Posterior cingulate gyrus (tissue), 11 donors: Measurements from ENCODE around the gene RNU1-1.
"Not testable (repeated sequence)": the region's sequence is repeated elsewhere in the genome, so short reads cannot be mapped to it uniquely, and the experiment has no call there.

Experiments used
- DNase-seq, 10 donors: peaks; one replicate each; pipeline versions ENCODE4 v3.0.0 to v3.0.0-alpha.2; 2020 to 2021; ENCODE audit warnings: mixed read lengths in 3 of 10
- intact Hi-C: fragments of 100-400 bp; cut with DNase I; formaldehyde crosslinking; loops from one replicate; pipeline ENCODE4 v1.15.1; 2023

The RNU1-1 gene

GRCh38 chr1:16498573-16499413, 15.3 kb downstream of the RNU1-1 start:
- intact Hi-C loops, result no loop called here
- peak; percentile 75 to 98 (median 87) for DNase-seq

GRCh38 chr1:16498047-16498446, 16.0 kb downstream of the RNU1-1 start:
- peak in 1 of 10 donors; percentile 80 for DNase-seq
- intact Hi-C loops, result not testable (repeated sequence)

- intact Hi-C loops, result not testable (repeated sequence)
- peak in 1 of 10 donors; percentile 24 for DNase-seq
Observed at GRCh38 chr1:16497474-16497904, 16.6 kb downstream of the RNU1-1 start.

- DNase-seq, result peak in 1 of 10 donors; percentile 40
- intact Hi-C loops, result not testable (repeated sequence)
Observed at GRCh38 chr1:16493731-16494130, 20.4 kb downstream of the RNU1-1 start.

GRCh38 chr1:16492937-16493336, 21.1 kb downstream of the RNU1-1 start:
- peak in 1 of 10 donors; percentile 58 for DNase-seq
- intact Hi-C loops, result not testable (repeated sequence)

GRCh38 chr1:16491056-16491675, 22.9 kb downstream of the RNU1-1 start:
- intact Hi-C loops, result no loop called here

GRCh38 chr1:16489195-16489880, 24.7 kb downstream of the RNU1-1 start:
- intact Hi-C loops, DNase-seq: not testable (repeated sequence)

More at GRCh38 chr1:16491056-16491675, 22.9 kb downstream of the RNU1-1 start:
- DNase-seq, result no peak

GRCh38 chr1:16487011-16487410, 27.1 kb downstream of the RNU1-1 start:
- DNase-seq, intact Hi-C loops: not testable (repeated sequence)

- intact Hi-C loops, DNase-seq: not testable (repeated sequence)
Observed at GRCh38 chr1:16486316-16486715, 27.8 kb downstream of the RNU1-1 start.

GRCh38 chr1:16484931-16485330, 29.2 kb downstream of the RNU1-1 start:
- intact Hi-C loops, result no loop called here
- peak in 1 of 10 donors; percentile 69 for DNase-seq

GRCh38 chr1:16484501-16484835, 29.6 kb downstream of the RNU1-1 start:
- peak in 1 of 10 donors; percentile 21 for DNase-seq
- intact Hi-C loops, result no loop called here

GRCh38 chr1:16483639-16484500, 30.2 kb downstream of the RNU1-1 start:
- peak in 1 of 10 donors; percentile 63 for DNase-seq
- intact Hi-C loops, result not testable (repeated sequence)

- DNase-seq, intact Hi-C loops: not testable (repeated sequence)
Observed at GRCh38 chr1:16483146-16483545, 30.9 kb downstream of the RNU1-1 start.

- intact Hi-C loops, result no loop called here
- peak in 2 of 10 donors; percentile 15 to 55 for DNase-seq
Observed at GRCh38 chr1:16478091-16478490, 36.0 kb downstream of the RNU1-1 start.

- intact Hi-C loops, result not testable (repeated sequence)
- peak in 2 of 10 donors; percentile 24 to 70 for DNase-seq
Observed at GRCh38 chr1:16475771-16476770, 38.0 kb downstream of the RNU1-1 start.

- intact Hi-C loops, result not testable (repeated sequence)
- peak in 2 of 10 donors; percentile 13 to 24 for DNase-seq
Observed at GRCh38 chr1:16474891-16475290, 39.2 kb downstream of the RNU1-1 start.

- peak in 2 of 10 donors; percentile 37 to 85 for DNase-seq
- intact Hi-C loops, result no loop called here
Observed at GRCh38 chr1:16474166-16474800, 39.8 kb downstream of the RNU1-1 start.

GRCh38 chr1:16468558-16468957, 45.5 kb downstream of the RNU1-1 start:
- intact Hi-C loops, result no loop called here

More at GRCh38 chr1:16468558-16468957, 45.5 kb downstream of the RNU1-1 start:
- no peak for DNase-seq
